ENCODE data around the gene AKT1S1. TPM values are rescaled to one million over a fixed set of nuclear protein-coding genes. Genes with fewer than 3 reads are reported as not detected.

AKT1S1 gene
- total RNA-seq, 1 donor from 2014 or later = 33.5 TPM

DNA sequence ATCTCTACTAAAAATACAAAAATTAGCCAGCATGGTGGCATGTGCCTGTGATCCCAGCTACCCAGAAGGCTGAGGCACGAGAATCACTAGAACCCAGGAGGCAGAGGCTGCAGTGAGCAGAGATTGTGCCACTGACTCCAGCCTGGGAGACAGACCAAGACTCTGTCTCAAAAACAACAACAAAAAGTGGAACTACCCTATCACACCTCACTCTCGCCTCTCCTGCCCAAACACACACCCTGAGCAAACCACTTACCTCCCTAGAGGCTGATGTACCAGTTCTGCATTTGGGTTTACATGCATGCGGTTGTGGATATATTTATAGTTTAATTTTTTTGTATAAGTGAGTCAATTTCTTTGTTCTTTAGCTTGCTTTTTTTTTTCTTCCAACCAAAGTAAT is 33.9 kb downstream of the AKT1S1 start:
- no peak overlapping the region for H3K27ac Mint-ChIP-seq

DNA sequence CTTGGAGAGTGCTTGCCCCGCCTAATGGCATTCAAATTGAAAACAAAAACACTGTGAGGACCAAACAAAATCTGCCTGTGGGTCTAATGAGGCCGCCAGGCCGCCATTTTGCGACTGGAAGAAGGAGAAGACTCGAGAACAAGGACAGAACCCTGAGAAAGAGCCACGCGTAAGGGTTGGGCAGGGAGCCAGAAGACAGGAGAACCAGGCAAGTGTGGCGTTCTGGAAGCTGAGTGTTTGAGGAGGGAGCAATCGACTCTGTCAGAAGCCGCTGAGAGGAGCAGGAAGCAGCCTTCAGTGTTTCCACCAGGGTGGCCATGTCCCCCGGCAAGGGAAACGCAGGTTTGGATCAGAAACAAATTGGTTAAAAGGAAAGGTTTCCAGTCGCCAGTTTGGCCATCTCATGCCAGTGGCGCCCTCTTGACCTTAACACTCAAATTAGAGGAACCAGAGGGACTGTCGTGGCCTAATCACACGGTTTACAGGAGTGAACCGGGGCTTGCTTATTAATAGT is 36.4 kb downstream of the AKT1S1 start:
- Mint-ChIP-seq H3K4me1 (no peaks in the 10 kb centered on the region), H3K36me3 (ENCODE audit: low read depth) (peaks cover 16% of the 10 kb centered on the region), H3K9me3 (no peaks in the 10 kb centered on the region), H3K27ac (no peak overlapping the region), H3K4me3 (no peak overlapping the region), H3K27me3 (no peaks in the 10 kb centered on the region)
- intact Hi-C loops (cut with micrococcal nuclease) = no loop called here
- no peak for DNase-seq

More for the DNA sequence above, 33.9 kb downstream of the AKT1S1 start:
- peaks cover 7% of the 10 kb centered on the region for H3K4me1 Mint-ChIP-seq
- no peak overlapping the region for H3K4me3 Mint-ChIP-seq
- DNase-seq = no peak
- intact Hi-C loops (cut with micrococcal nuclease) = no loop called here
- H3K9me3 Mint-ChIP-seq = no peaks in the 10 kb centered on the region
- peaks cover 4% of the 10 kb centered on the region for H3K27me3 Mint-ChIP-seq
- H3K36me3 Mint-ChIP-seq (ENCODE audit: low read depth) = peaks cover 10% of the 10 kb centered on the region

DNA sequence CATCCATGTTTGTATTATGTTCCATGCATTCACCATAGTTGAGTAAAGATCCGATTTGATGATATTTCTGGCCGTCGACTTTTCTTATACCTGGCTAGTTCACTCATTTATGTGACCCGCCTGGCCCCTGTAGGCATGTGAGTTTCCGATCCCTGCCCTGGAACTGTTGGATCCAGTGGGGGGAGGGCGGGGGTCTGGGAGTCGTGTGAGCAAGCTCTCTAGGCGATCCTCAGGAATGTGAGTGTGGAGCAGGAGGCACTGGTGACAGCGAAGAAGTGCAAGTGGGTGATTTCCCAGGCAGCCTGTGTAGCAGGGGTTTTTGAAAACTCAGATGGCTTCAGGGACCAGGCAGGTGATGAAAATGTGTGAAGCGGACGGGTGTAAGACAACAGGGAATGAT is 36.8 kb downstream of the AKT1S1 start:
- no peak overlapping the region for H3K4me3 Mint-ChIP-seq

DNA sequence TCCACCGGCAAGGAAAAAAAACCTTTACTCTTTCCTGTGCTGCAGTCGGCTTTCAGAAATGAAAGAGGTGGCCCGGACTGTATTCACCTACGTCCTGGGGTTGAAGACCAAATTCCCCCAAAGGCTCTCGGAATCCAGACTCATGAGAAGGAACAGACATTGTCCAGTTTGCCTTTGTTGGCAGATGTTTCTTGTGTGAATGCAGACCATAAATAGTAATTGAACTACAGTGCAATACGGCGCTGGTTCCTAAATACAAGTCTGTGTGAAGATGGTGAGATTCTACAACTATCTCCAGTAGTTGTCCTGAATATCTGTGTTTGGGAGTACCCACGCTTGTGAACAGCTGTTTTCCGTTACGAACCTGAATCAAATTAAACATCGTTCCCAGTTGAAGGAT is 37.4 kb downstream of the AKT1S1 start:
- H3K36me3 Mint-ChIP-seq (ENCODE audit: low read depth) = peaks cover 22% of the 10 kb centered on the region
- H3K4me3 Mint-ChIP-seq = no peak overlapping the region
- no peak overlapping the region for H3K27ac Mint-ChIP-seq
- no peaks in the 10 kb centered on the region for H3K9me3 Mint-ChIP-seq
- intact Hi-C loops (cut with micrococcal nuclease) = no loop called here
- no peaks in the 10 kb centered on the region for H3K4me1 Mint-ChIP-seq
- DNase-seq = no peak
- no peaks in the 10 kb centered on the region for H3K27me3 Mint-ChIP-seq

More for the DNA sequence above, 36.8 kb downstream of the AKT1S1 start:
- no peak for DNase-seq
- Mint-ChIP-seq H3K27ac (no peak overlapping the region), H3K9me3 (no peaks in the 10 kb centered on the region), H3K27me3 (no peaks in the 10 kb centered on the region), H3K4me1 (no peaks in the 10 kb centered on the region), H3K36me3 (ENCODE audit: low read depth) (peaks cover 16% of the 10 kb centered on the region)
- intact Hi-C loops (cut with micrococcal nuclease) = no loop called here

DNA sequence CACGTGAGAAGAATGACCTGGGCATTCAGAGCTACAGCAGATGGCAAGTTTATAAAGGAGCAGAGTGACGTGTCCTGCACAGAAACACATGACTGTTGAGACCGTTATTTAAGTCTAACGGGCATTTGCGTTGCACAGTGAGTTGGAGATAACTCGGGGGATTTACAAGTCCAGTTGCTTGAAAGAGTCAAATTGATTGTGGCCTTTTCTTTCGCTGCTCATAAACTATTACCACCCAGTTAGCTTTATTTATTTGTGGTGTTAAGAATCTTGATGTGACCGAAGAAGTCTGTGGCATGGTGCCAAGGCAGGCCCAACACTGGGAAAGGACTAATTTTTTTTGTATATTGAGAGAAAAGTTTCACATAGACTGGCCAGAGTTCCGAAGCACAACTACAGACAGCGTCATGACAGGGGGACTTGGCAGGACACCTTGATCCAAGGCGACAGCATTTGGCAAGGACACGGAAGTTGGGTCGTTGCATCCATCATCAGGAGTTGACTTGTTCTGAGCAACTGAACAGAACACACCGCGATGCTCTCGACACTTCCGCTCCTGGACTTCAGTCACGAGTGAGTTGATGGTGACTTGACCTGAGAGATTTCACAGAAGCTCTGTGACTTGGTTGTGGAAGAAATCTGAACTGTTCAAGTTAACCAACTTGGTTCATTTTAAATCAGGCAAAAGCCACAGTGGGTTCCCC is 38.1 kb downstream of the AKT1S1 start:
- no peaks in the 10 kb centered on the region for H3K27me3 Mint-ChIP-seq
- no peaks in the 10 kb centered on the region for H3K9me3 Mint-ChIP-seq
- intact Hi-C loops (cut with micrococcal nuclease) = no loop called here
- DNase-seq = no peak
- no peak overlapping the region for H3K27ac Mint-ChIP-seq
- H3K4me3 Mint-ChIP-seq = no peak overlapping the region
- H3K36me3 Mint-ChIP-seq (ENCODE audit: low read depth) = peaks cover 24% of the 10 kb centered on the region
- H3K4me1 Mint-ChIP-seq = no peaks in the 10 kb centered on the region

DNA sequence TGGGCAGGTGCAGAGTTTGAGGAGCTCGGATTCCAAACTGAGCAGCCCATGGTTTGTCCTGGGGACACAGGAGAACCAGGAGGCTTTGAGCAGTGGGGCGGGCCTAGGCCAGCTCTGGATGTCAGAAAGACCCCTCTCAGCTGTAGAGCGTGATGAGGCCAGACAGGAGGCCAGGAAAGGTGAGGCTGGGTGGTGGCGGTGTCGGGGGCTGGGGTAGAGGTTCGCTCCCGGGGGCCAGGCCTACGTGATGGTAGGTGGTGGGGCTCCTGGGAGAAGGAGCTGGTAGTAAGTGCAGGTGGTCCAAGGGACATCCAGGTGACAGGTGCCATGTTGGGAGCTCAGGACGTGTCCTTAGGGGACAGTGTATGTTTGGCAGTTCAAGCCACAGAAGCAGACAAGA is 39.7 kb downstream of the AKT1S1 start:
- H3K4me3 Mint-ChIP-seq = no peak overlapping the region
- peaks cover 1% of the 10 kb centered on the region for H3K4me1 Mint-ChIP-seq
- intact Hi-C loops (cut with micrococcal nuclease) = no loop called here
- peaks cover 30% of the 10 kb centered on the region for H3K36me3 Mint-ChIP-seq (ENCODE audit: low read depth)
- no peaks in the 10 kb centered on the region for H3K9me3 Mint-ChIP-seq
- DNase-seq = no peak
- H3K27me3 Mint-ChIP-seq = no peaks in the 10 kb centered on the region
- H3K27ac Mint-ChIP-seq = no peak overlapping the region

DNA sequence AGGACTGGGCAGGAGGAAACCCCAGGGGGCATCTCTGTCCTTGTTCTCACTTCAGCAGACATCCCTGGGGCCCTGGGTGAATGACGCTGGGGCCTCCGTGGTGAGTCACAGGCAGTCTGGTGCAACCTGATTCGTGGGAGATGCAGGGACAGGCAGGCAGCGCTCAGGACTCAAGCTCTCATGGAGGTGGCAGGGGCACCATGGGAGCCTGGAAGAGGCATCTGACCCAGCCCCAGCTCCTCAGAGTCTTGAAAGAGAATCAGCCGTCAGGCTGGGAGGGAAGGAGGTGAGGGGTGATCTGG is 40.2 kb downstream of the AKT1S1 start:
- no peaks in the 10 kb centered on the region for H3K9me3 Mint-ChIP-seq
- peaks cover 33% of the 10 kb centered on the region for H3K36me3 Mint-ChIP-seq (ENCODE audit: low read depth)
- no peak for DNase-seq
- no peak overlapping the region for H3K27ac Mint-ChIP-seq
- H3K4me3 Mint-ChIP-seq = no peak overlapping the region
- intact Hi-C loops (cut with micrococcal nuclease) = no loop called here
- no peaks in the 10 kb centered on the region for H3K27me3 Mint-ChIP-seq
- H3K4me1 Mint-ChIP-seq = peaks cover 5% of the 10 kb centered on the region

DNA sequence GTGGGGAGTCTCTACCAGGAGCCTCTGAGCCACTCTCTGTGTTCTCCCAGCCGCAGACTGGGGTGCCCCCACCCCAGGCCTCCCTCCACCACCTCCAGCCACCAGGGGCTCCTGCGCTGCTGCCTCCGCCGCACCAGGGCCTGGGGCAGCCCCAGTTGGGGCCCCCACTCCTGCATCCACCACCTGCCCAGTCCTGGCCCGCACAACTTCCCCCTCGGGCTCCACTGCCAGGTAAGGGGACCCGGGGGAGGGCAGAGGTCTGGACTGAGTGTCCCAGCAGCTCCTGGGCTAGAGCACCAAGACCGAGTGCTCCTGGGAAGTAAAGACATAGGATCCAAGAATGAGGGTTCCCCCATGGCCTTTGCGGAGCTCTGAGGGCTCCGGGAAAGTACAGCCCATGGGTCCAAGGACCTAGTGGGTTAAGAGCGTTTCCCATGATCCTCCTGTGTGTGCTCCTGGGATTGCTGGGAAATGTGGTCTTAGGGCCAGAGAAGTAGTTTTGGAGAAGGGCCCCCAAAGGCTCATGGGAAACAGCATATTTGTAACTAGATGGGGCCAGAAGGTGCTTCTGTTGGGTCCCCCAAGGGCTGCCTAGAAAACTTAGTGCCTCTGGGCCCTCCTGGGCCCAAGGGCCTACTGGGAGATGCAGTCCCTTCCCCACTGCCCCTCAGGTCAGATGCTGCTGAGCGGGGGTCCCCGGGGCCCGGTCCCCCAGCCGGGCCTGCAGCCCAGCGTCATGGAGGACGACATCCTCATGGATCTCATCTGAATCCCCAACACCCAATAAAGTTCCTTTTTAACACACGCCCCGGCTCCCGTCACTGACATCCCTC is 40.8 kb downstream of the AKT1S1 start:
- H3K36me3 Mint-ChIP-seq (ENCODE audit: low read depth) = peaks cover 38% of the 10 kb centered on the region
- no peak overlapping the region for H3K27ac Mint-ChIP-seq
- no peaks in the 10 kb centered on the region for H3K9me3 Mint-ChIP-seq

DNA sequence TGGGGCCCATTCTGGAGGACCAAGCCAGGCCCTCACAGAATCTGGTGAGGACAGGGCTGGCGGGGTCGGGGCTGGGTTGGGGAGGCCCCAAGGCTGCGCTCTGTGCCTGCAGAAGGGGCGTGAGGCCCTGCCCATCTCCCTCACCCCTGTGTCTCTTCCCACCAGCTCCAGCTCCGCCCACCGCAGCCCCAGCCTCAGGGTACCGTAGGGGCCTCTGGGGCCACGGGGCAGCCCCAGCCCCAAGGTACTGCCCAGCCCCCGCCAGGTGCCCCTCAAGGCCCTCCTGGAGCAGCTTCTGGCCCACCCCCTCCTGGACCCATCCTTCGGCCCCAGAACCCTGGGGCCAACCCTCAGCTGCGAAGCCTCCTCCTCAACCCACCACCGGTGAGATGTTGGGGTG is 41.6 kb downstream of the AKT1S1 start:
- intact Hi-C loops (cut with micrococcal nuclease) = no loop called here
- Mint-ChIP-seq H3K9me3 (no peaks in the 10 kb centered on the region), H3K4me1 (peaks cover 5% of the 10 kb centered on the region), H3K27ac (no peak overlapping the region), H3K36me3 (ENCODE audit: low read depth) (peaks cover 38% of the 10 kb centered on the region), H3K4me3 (no peak overlapping the region), H3K27me3 (no peaks in the 10 kb centered on the region)
- no peak for DNase-seq

More for the DNA sequence above, 40.8 kb downstream of the AKT1S1 start:
- no peak for DNase-seq
- Mint-ChIP-seq H3K4me3 (no peak overlapping the region), H3K4me1 (peaks cover 5% of the 10 kb centered on the region), H3K27me3 (no peaks in the 10 kb centered on the region)
- intact Hi-C loops (cut with micrococcal nuclease) = no loop called here

DNA sequence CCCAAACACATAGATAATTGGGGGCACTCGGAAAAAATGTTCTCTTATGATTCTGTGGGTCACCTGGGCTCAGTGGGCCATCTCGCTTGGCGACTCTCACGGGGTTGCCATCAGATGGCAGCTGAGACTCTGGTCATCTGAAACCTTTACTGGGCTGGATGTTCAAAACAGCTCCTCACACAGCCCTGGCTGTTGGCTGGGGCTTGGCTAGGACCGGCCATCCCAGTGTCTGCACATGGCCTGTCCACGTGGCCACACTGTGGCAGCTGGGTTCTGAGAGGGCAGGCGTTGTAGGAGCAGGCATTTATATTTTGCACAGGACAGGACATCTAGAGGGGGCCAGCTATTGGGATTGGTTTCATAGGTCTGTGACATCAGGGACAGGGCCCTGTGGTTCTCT is 43.6 kb downstream of the AKT1S1 start:
- peaks cover 28% of the 10 kb centered on the region for H3K36me3 Mint-ChIP-seq (ENCODE audit: low read depth)
- H3K4me3 Mint-ChIP-seq = no peak overlapping the region
- DNase-seq = no peak

DNA sequence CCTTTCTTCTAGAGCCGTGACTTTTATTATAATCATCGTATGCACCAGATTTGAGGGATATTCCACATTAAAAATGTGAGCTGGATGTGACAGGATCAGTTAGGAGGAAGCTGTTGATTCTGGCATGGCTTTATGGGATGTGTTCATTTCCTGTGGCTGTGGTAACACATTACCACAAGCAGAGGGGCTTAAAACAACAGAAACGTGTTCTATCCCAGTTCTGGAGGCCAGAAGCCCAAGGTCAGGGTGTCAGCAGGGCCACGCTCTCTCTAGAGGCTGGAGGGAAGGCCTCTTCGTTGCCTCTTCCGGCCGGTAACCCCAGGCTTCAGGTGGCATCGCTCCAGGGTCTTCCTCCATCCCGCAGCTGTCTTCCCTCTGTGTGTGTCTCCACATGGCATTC is 44.6 kb downstream of the AKT1S1 start:
- Mint-ChIP-seq H3K4me3 (no peak overlapping the region), H3K4me1 (peaks cover 5% of the 10 kb centered on the region), H3K27me3 (no peaks in the 10 kb centered on the region), H3K27ac (no peak overlapping the region), H3K9me3 (no peaks in the 10 kb centered on the region), H3K36me3 (ENCODE audit: low read depth) (peaks cover 26% of the 10 kb centered on the region)
- no peak for DNase-seq
- intact Hi-C loops (cut with micrococcal nuclease) = no loop called here

More for the DNA sequence above, 43.6 kb downstream of the AKT1S1 start:
- intact Hi-C loops (cut with micrococcal nuclease) = no loop called here
- H3K4me1 Mint-ChIP-seq = peaks cover 5% of the 10 kb centered on the region
- no peak overlapping the region for H3K27ac Mint-ChIP-seq
- no peaks in the 10 kb centered on the region for H3K9me3 Mint-ChIP-seq
- H3K27me3 Mint-ChIP-seq = no peaks in the 10 kb centered on the region

DNA sequence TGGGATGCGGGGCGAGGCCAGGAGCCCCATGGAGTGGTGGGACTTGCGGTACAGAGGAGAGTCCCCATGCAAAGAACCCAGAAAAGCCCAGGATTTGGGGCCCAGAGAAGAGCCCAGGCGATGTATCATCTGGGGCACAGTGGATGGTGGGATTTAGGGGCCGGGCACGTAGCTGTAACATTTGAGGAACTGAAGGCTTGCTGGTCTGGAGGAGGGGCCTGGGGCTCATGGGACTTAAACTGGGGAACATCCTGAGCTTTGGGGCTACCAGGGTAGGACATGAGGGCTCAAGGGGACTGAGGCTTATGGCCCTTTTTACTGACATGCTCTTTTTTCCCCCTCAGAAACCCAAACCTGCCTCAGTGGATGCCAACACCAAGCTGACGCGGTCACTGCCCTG is 45.6 kb downstream of the AKT1S1 start:
- intact Hi-C loops (cut with micrococcal nuclease) = no loop called here
- Mint-ChIP-seq H3K27me3 (no peaks in the 10 kb centered on the region), H3K4me1 (peaks cover 5% of the 10 kb centered on the region), H3K4me3 (no peak overlapping the region), H3K27ac (no peak overlapping the region), H3K9me3 (no peaks in the 10 kb centered on the region), H3K36me3 (ENCODE audit: low read depth) (peaks cover 24% of the 10 kb centered on the region)
- no peak for DNase-seq

DNA sequence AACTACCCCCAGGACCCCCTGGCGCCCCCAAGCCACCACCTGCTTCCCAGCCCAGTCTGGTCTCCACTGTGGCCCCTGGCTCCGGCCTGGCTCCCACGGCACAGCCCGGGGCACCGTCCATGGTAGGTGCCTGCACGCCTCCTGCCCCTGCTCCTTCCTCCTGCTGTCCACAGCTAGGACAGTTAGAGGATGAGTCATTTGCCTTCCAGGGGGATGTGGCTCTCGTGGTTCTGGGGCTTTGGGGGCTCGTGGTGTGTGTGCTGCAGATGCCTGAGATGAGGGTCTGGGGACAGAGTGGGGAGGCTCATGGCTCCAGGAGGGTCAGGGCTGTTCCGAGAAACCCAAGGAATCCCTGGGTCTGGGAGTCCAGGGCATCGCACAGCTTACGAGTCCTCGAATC is 46.4 kb downstream of the AKT1S1 start:
- no peak overlapping the region for H3K4me3 Mint-ChIP-seq
- H3K27me3 Mint-ChIP-seq = no peaks in the 10 kb centered on the region
- peaks cover 26% of the 10 kb centered on the region for H3K36me3 Mint-ChIP-seq (ENCODE audit: low read depth)
- intact Hi-C loops (cut with micrococcal nuclease) = no loop called here
- no peak overlapping the region for H3K27ac Mint-ChIP-seq
- H3K4me1 Mint-ChIP-seq = peaks cover 6% of the 10 kb centered on the region
- no peak for DNase-seq
- no peaks in the 10 kb centered on the region for H3K9me3 Mint-ChIP-seq

DNA sequence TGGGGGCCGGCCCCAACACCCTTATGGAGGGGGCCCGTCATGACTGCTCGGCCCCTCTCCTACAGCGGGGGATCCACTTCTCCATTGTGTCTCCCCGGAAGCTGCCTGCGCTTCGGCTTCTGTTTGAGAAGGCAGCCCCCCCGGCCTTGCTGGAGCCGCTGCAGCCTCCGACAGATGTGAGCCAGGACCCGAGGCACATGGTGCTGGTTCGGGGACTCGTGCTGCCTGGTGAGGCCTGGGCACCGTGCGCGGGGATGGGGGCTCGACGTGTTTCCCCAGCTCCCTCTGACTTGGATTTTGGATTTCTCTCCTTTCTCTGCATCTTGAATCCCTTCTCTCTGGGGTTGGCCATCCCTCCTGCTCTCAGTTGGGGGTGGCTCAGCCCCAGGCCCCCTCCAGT is 47.4 kb downstream of the AKT1S1 start:
- no peak for DNase-seq
- Mint-ChIP-seq H3K4me3 (no peak overlapping the region), H3K9me3 (no peaks in the 10 kb centered on the region), H3K27me3 (no peaks in the 10 kb centered on the region), H3K27ac (no peak overlapping the region), H3K4me1 (peaks cover 6% of the 10 kb centered on the region), H3K36me3 (ENCODE audit: low read depth) (peaks cover 20% of the 10 kb centered on the region)
- intact Hi-C loops (cut with micrococcal nuclease) = no loop called here
